NCI-H2227 (cell line): Measurements from ENCODE around the gene LSM14B.
A peak's percentile ranks its signal among the peaks of the same experiment; 100 is the strongest.

Experiments used
- DNase-seq: peaks from one replicate; lab custom pipeline; 2025; ENCODE audit not compliant: unreplicated experiment; lab: John Stamatoyannopoulos, UW

LSM14B gene

GRCh38 chr20:62178316-62179161 is 56.3 kb downstream of the LSM14B start:
- DNase-seq, result no peak

- DNase-seq, result no peak
Observed at GRCh38 chr20:62179162-62179504, 56.9 kb downstream of the LSM14B start.

GRCh38 chr20:62181808-62182207 is 59.5 kb downstream of the LSM14B start:
- no peak for DNase-seq

- peak; percentile 99 for DNase-seq
Observed at GRCh38 chr20:62182469-62183425, 60.5 kb downstream of the LSM14B start, which contains the start of gene MTG2. Gene MTG2 (plus strand): TSS chr20:62183028. CDS start chr20:62193421, 10,393 bp downstream.

- peak; percentile 34 for DNase-seq
Observed at GRCh38 chr20:62183426-62184142, 61.3 kb downstream of the LSM14B start.
